PFSK-1 (cell line): Measurements from ENCODE around the gene CAMK1D.

ENCODE experiments used
- FOXP2 ChIP-seq: optimal IDR thresholded peaks from 2 replicates; pipeline ENCODE3; 2011; ENCODE audit warnings: borderline replicate concordance, control low read depth, inconsistent platforms; ENCODE audit not compliant: insufficient read depth; ENCODE audit errors: extremely low read length, extremely low read depth
- POLR2AphosphoS5 ChIP-seq: IDR thresholded peaks from 2 replicates; pipeline ENCODE4 v1.6.1; 2012; ENCODE audit warnings: low read depth, mild to moderate bottlenecking, control low read depth, low read length, moderate library complexity
- SIN3A ChIP-seq: IDR thresholded peaks from 2 replicates; pipeline ENCODE4 v1.6.1; 2012; ENCODE audit warnings: mild to moderate bottlenecking, low read length, moderate library complexity, borderline replicate concordance; ENCODE audit not compliant: insufficient read depth
- TAF1 ChIP-seq: IDR thresholded peaks from 2 replicates; pipeline ENCODE4 v1.6.1; 2012; ENCODE audit warnings: low read length, control low read depth, borderline replicate concordance; ENCODE audit not compliant: insufficient read depth
- TF ChIP-seq, protein P1 (sequence below), 2 experiments: IDR thresholded peaks; 2 replicates each; pipeline versions ENCODE4 v1.6.1 to v1.8.0; 2011 to 2012; ENCODE audit warnings: low read depth in 2 of 2, low read length in 2 of 2, control low read depth in 1 of 2, inconsistent platforms in 1 of 2, mild to moderate bottlenecking in 1 of 2, moderate library complexity in 1 of 2; ENCODE audit not compliant: insufficient read depth in 1 of 2

CAMK1D gene

DNA sequence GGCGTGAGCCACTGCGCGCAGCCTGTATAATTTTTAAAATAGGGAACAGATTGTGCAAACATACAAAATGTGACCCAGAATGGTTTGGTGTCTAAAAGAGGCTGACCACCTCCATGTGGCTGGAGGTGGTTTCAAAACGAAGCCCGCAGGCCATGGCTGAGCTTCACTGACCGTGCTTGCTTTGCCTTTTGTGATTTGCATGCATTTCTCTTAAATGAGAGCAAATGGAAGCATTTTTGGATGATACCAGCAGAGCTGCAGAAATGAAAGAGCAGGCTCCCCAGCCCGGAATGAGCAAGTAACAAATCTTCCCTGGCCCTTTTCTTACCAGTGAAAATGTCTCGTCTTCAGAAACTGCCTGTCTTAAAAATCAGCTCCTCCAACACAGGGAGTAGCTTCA is 239.9 kb downstream of the CAMK1D start:
- TF ChIP-seq SIN3A (no peak), POLR2AphosphoS5 (no peak), TAF1 (no peak), FOXP2 (no peak)
- TF ChIP-seq, protein P1, sequence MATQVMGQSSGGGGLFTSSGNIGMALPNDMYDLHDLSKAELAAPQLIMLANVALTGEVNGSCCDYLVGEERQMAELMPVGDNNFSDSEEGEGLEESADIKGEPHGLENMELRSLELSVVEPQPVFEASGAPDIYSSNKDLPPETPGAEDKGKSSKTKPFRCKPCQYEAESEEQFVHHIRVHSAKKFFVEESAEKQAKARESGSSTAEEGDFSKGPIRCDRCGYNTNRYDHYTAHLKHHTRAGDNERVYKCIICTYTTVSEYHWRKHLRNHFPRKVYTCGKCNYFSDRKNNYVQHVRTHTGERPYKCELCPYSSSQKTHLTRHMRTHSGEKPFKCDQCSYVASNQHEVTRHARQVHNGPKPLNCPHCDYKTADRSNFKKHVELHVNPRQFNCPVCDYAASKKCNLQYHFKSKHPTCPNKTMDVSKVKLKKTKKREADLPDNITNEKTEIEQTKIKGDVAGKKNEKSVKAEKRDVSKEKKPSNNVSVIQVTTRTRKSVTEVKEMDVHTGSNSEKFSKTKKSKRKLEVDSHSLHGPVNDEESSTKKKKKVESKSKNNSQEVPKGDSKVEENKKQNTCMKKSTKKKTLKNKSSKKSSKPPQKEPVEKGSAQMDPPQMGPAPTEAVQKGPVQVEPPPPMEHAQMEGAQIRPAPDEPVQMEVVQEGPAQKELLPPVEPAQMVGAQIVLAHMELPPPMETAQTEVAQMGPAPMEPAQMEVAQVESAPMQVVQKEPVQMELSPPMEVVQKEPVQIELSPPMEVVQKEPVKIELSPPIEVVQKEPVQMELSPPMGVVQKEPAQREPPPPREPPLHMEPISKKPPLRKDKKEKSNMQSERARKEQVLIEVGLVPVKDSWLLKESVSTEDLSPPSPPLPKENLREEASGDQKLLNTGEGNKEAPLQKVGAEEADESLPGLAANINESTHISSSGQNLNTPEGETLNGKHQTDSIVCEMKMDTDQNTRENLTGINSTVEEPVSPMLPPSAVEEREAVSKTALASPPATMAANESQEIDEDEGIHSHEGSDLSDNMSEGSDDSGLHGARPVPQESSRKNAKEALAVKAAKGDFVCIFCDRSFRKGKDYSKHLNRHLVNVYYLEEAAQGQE (IDR thresholded peaks at IDR 0.05; ENCODE audit: insufficient read depth in 1 of 2, low read depth in 2 of 2, low read length in 2 of 2) = no peak

DNA sequence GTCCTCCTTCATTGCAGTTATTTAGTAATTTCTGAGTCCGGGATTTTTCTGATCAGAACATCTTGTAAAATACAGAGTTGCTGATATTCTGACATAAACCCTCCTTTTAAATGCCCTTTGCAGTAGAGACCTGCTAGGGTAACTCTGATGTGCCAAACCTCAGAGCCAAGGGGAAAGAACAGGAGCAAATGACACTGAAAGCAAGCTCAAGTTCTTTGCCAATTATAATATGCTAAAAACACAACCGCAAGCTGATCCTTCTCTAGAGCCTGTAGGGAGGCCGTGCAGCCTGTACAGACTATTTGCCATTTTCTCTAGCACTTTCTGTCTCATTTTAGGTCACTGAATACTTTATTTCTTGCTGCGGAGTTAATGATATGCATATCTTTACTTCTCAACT is 240.4 kb downstream of the CAMK1D start:
- TF ChIP-seq FOXP2 (no peak), TAF1 (no peak)

DNA sequence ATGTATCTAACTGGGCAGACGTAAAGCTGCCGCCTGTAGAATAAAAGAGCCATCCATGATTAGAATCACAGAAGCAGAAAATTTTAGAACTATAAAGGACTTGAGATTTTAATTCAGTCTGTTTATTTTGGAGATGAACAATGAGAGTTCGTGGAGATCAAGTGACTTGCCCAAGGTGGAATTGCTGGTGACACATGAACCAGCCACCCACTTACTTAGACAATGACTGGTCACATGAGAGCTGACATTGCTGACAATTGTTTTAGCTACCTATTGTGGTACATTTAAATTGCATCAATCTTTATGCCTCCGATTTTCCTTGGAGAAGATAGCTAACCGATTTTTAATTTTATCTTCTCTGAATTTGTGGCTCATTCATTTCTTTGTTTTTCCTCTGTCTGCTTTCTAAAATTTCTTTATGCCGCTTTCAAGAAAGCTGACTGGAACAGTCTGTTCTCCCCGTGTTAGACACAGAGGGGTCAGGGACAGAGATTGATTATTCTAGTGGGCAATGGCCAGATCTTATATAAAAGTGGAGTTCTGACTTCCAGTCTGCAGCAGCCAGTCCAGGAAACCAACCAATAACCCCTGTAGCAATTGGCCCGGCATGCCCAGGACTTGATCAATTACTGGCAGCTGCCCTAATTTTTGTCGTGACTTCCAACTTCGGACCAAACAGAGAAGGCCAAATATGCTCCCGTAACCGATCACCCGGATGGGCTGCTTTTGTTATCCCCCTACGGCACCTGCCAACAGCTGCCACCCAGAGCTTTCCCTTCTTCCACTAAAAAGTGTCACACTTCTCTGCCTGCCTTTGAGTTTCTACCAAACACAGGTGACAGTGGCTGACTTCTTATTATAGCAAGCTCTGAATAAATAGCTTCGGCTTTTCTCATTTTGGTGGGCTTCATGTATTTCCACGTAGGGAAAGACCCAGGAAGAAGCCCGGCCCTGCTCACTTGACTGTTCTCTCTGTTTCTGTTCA is 241.6 kb downstream of the CAMK1D start:
- TF ChIP-seq POLR2AphosphoS5 = no peak
- TF ChIP-seq, protein P1 (IDR thresholded peaks at IDR 0.05; ENCODE audit: insufficient read depth in 1 of 2, low read depth in 2 of 2, low read length in 2 of 2) = no peak
- TF ChIP-seq TAF1 = no peak
- TF ChIP-seq SIN3A = no peak

DNA sequence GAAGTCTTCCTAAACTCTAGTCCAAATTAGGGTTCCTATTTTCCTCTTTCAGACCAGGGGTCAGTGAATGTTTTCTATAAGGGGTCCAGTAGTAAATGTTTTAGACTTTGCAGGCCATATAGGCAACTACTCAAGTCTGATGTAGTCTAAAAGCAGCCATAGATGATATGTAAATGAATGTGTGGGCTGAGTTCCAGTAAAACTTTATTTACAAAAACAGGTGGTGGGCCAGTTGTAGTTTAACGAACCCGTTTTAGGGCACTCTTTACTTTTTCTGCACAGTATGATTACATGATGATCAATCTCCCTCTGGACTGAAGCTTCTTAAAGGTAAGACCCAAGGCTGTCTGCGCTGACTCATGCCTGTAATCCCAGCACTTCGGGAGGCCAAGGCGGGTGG is 243.6 kb downstream of the CAMK1D start:
- TF ChIP-seq SIN3A (no peak), TAF1 (no peak), FOXP2 (no peak), POLR2AphosphoS5 (no peak)
- TF ChIP-seq, protein P1 (IDR thresholded peaks at IDR 0.05; ENCODE audit: insufficient read depth in 1 of 2, low read depth in 2 of 2, low read length in 2 of 2) = no peak

DNA sequence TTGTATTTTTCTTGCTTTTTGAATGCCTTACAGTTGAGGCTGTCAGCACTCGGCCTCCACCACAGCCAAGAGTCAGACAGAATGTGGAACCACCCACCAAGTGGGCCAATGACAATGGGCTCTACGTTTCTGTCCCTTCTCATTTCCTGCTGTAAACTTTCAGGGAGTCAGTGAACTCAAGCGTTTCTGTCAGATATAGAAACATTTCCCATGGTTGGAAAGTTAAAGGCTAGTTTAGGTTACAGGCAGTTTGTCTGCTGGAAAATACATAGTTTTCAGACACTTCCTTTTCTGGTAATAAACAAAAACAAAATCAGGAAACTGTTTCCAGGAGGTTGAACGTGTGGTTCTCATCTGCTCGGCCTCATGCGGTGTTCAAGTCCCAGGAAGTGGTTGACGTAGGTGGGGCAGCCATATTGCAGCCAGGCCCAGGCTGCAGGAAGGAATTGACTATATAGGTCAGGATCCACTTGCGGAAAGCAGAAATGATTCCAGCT is 245.1 kb downstream of the CAMK1D start:
- TF ChIP-seq TAF1 (no peak), FOXP2 (no peak), SIN3A (no peak), POLR2AphosphoS5 (no peak)
- TF ChIP-seq, protein P1 (IDR thresholded peaks at IDR 0.05; ENCODE audit: insufficient read depth in 1 of 2, low read depth in 2 of 2, low read length in 2 of 2) = no peak
